Head of caudate nucleus (tissue), 42 donors: ENCODE results near the gene LTBP2.
A peak's percentile ranks its signal among the peaks of the same experiment; 100 is the strongest.

Source experiments
- DNase-seq, 42 donors: peaks; one replicate each; pipeline versions ENCODE4 v3.0.0 to v3.0.0-alpha.2; 2020 to 2021; ENCODE audit warnings: mixed read lengths in 7 of 42
- intact Hi-C: fragments of 100-400 bp; cut with DNase I; formaldehyde crosslinking; loops from one replicate; pipeline ENCODE4 v1.15.0; 2022

Gene LTBP2

GRCh38 chr14:74611650-74612349 is at the start of gene LTBP2:
LTBP2 (minus strand) TSS chr14:74612237; CDS start chr14:74611944, 293 bp downstream.
- peak in 1 of 42 donors; percentile 24 for DNase-seq
- intact Hi-C loops, result loop anchor here (5.0 kb wide), 1 partner anchor 109 kb away; no protein-coding TSS in a partner anchor

GRCh38 chr14:74660863-74661262 is 48.8 kb upstream of the LTBP2 start:
- DNase-seq, result no peak
- intact Hi-C loops, result no loop called here

GRCh38 chr14:74660167-74660566 is 48.1 kb upstream of the LTBP2 start:
- intact Hi-C loops, result no loop called here
- DNase-seq, result peak in 7 of 42 donors; percentile 11 to 51 (median 24)

- DNase-seq, result no peak
- intact Hi-C loops, result no loop called here
Observed at GRCh38 chr14:74658535-74659131, 46.6 kb upstream of the LTBP2 start.

- DNase-seq, result no peak
- intact Hi-C loops, result no loop called here
Observed at GRCh38 chr14:74656964-74657363, 44.9 kb upstream of the LTBP2 start.

GRCh38 chr14:74655599-74656395 is 43.8 kb upstream of the LTBP2 start:
- intact Hi-C loops, result no loop called here
- no peak for DNase-seq

GRCh38 chr14:74654931-74655330 is 42.9 kb upstream of the LTBP2 start:
- no peak for DNase-seq
- intact Hi-C loops, result no loop called here

- peak in 11 of 42 donors; percentile 18 to 49 (median 25) for DNase-seq
- intact Hi-C loops, result no loop called here
Observed at GRCh38 chr14:74653386-74654138, 41.5 kb upstream of the LTBP2 start.

- intact Hi-C loops, result no loop called here
Observed at GRCh38 chr14:74652541-74652940, 40.5 kb upstream of the LTBP2 start.

GRCh38 chr14:74650927-74651686 is 39.1 kb upstream of the LTBP2 start:
- intact Hi-C loops, result no loop called here
- no peak for DNase-seq

More at GRCh38 chr14:74652541-74652940, 40.5 kb upstream of the LTBP2 start:
- peak in 3 of 42 donors; percentile 6 to 32 (median 7) for DNase-seq

- DNase-seq, result no peak
- intact Hi-C loops, result no loop called here
Observed at GRCh38 chr14:74649673-74650072, 37.6 kb upstream of the LTBP2 start.

GRCh38 chr14:74649167-74649566 is 37.1 kb upstream of the LTBP2 start:
- intact Hi-C loops, result no loop called here
- DNase-seq, result no peak

GRCh38 chr14:74648601-74649000 is 36.6 kb upstream of the LTBP2 start:
- intact Hi-C loops, result no loop called here
- no peak for DNase-seq

GRCh38 chr14:74647678-74648461 is 35.8 kb upstream of the LTBP2 start:
- intact Hi-C loops, result no loop called here
- peak in 4 of 42 donors; percentile 2 to 8 (median 6) for DNase-seq

- DNase-seq, result no peak
- intact Hi-C loops, result no loop called here
Observed at GRCh38 chr14:74647061-74647677, 35.1 kb upstream of the LTBP2 start.

- intact Hi-C loops, result no loop called here
Observed at GRCh38 chr14:74645756-74646470, 33.9 kb upstream of the LTBP2 start.

GRCh38 chr14:74645244-74645643 is 33.2 kb upstream of the LTBP2 start:
- intact Hi-C loops, result no loop called here
- no peak for DNase-seq

More at GRCh38 chr14:74645756-74646470, 33.9 kb upstream of the LTBP2 start:
- no peak for DNase-seq
